HepG2 (cell line): ENCODE results near the gene DRG1. TPM values are rescaled to one million over a fixed set of nuclear protein-coding genes. Genes with fewer than 3 reads are reported as not detected.

ENCODE experiments used
- CAMTA2 ChIP-seq: sonication (generic); formaldehyde crosslinking; IDR thresholded peaks from 2 replicates; pipeline ENCODE4 v1.4.0; 2020; ENCODE audit warnings: mild to moderate bottlenecking, missing genetic modification reagents, borderline replicate concordance
- CHD2 ChIP-seq: IDR thresholded peaks from 2 replicates; pipeline ENCODE4 v1.6.1; 2011; ENCODE audit warnings: low read depth, low read length, improper control_type of control experiment
- FOSL1 ChIP-seq: sonication (generic); formaldehyde crosslinking; IDR thresholded peaks from 2 replicates; pipeline ENCODE4 v1.9.0; 2021; ENCODE audit warnings: missing genetic modification reagents, borderline replicate concordance
- HNF4G ChIP-seq, 2 experiments: sonication (generic) in 1 of 2; formaldehyde crosslinking in 1 of 2; IDR thresholded peaks; 2 replicates each; pipeline versions ENCODE4 v1.4.0 to v1.6.1; 2011 to 2020; ENCODE audit warnings: borderline replicate concordance in 2 of 2, low read depth in 2 of 2, mild to moderate bottlenecking in 2 of 2, low read length in 1 of 2, missing genetic modification reagents in 1 of 2, moderate library complexity in 1 of 2
- HOXA5 ChIP-seq: sonication (generic); formaldehyde crosslinking; IDR thresholded peaks from 2 replicates; pipeline ENCODE4 v1.4.0; 2020; ENCODE audit warnings: missing genetic modification reagents
- MXI1 ChIP-seq: IDR thresholded peaks from 3 replicates; pipeline ENCODE4 v1.6.1; 2012; ENCODE audit warnings: low read depth, low read length, inconsistent platforms, borderline replicate concordance
- NFE2L2 ChIP-seq: fragments of 150-350 bp; IDR thresholded peaks from 2 replicates; pipeline ENCODE4 v1.6.1; 2014; ENCODE audit warnings: low read length
- RAD21 ChIP-seq: fragments of 450-650 bp; formaldehyde crosslinking; IDR thresholded peaks from 2 replicates; pipeline ENCODE4 v1.5.0; 2020; ENCODE audit warnings: mild to moderate bottlenecking
- SCMH1 ChIP-seq: sonication (generic); formaldehyde crosslinking; IDR thresholded peaks from 2 replicates; pipeline ENCODE4 v1.9.0; 2021; ENCODE audit warnings: missing genetic modification reagents, mild to moderate bottlenecking, borderline replicate concordance
- SMAD1 ChIP-seq: sonication (generic); formaldehyde crosslinking; IDR thresholded peaks from 2 replicates; pipeline ENCODE4 v1.4.0; 2020; ENCODE audit warnings: missing genetic modification reagents, low read depth, mild to moderate bottlenecking, borderline replicate concordance
- SRY ChIP-seq: sonication (generic); formaldehyde crosslinking; IDR thresholded peaks from 2 replicates; pipeline ENCODE4 v1.8.0; 2022; ENCODE audit warnings: mild to moderate bottlenecking, missing genetic modification reagents
- TCF7L2 ChIP-seq: IDR thresholded peaks from 2 replicates; pipeline ENCODE4 v1.6.1; 2011; ENCODE audit warnings: mild to moderate bottlenecking, low read depth, low read length, moderate library complexity
- ZNF224 ChIP-seq: sonication (generic); formaldehyde crosslinking; IDR thresholded peaks from 2 replicates; pipeline ENCODE4 v1.5.0; 2020; ENCODE audit warnings: mild to moderate bottlenecking, missing genetic modification reagents
- ZNF598 ChIP-seq: sonication (generic); formaldehyde crosslinking; IDR thresholded peaks from 2 replicates; pipeline ENCODE4 v1.5.1; 2020; ENCODE audit warnings: mild to moderate bottlenecking, missing genetic modification reagents, borderline replicate concordance
- polyA plus RNA-seq, 8 experiments: library from polyadenylated mRNA; depleted of rRNA in 3 of 8; stranded (reverse) in 7 of 8; unstranded in 1 of 8; fragments of >200 nt; fragmentation: Illumina TruSeq in 4 of 8; extraction: Trizol in 4 of 8; gene quantifications; 2 replicates each; pipeline versions ENCODE4 v1.2.1 to v1.2.3, GENCODE V29; 2011 to 2016; ENCODE audit warnings: low read depth in 4 of 8, missing spikeins in 1 of 8, mixed read lengths in 1 of 8; ENCODE audit not compliant: insufficient read depth in 1 of 8
- total RNA-seq, 5 experiments: library from RNA; depleted of rRNA; stranded (reverse); fragments of >200 nt; fragmentation: Illumina TruSeq; extraction: Trizol; gene quantifications; 2 replicates each; pipeline ENCODE4 v1.2.3, GENCODE V29; 2016; ENCODE audit warnings: low read depth in 1 of 5
- TF ChIP-seq, protein P1 (sequence below): sonication (generic); formaldehyde crosslinking; IDR thresholded peaks from 2 replicates; pipeline ENCODE4 v1.4.0; 2020; ENCODE audit warnings: missing genetic modification reagents
- TF ChIP-seq, protein P2 (sequence below): sonication (generic); formaldehyde crosslinking; IDR thresholded peaks from 2 replicates; pipeline ENCODE4 v1.4.0; 2020; ENCODE audit warnings: missing genetic modification reagents, borderline replicate concordance
- TF ChIP-seq, protein P3 (sequence below): sonication (generic); formaldehyde crosslinking; IDR thresholded peaks from 2 replicates; pipeline ENCODE4 v1.9.0; 2021; ENCODE audit warnings: missing genetic modification reagents, borderline replicate concordance
- TF ChIP-seq, protein P4 (sequence below): sonication (generic); formaldehyde crosslinking; IDR thresholded peaks from 2 replicates; pipeline ENCODE4 v1.5.0; 2020; ENCODE audit warnings: mild to moderate bottlenecking, missing genetic modification reagents, borderline replicate concordance

DRG1 gene
- total and polyA plus RNA-seq, 2 of the 13 experiments (the other 11 are each of a cell fraction or from before 2014, with no cell fraction given), result 59.0 to 94.8 TPM

DNA sequence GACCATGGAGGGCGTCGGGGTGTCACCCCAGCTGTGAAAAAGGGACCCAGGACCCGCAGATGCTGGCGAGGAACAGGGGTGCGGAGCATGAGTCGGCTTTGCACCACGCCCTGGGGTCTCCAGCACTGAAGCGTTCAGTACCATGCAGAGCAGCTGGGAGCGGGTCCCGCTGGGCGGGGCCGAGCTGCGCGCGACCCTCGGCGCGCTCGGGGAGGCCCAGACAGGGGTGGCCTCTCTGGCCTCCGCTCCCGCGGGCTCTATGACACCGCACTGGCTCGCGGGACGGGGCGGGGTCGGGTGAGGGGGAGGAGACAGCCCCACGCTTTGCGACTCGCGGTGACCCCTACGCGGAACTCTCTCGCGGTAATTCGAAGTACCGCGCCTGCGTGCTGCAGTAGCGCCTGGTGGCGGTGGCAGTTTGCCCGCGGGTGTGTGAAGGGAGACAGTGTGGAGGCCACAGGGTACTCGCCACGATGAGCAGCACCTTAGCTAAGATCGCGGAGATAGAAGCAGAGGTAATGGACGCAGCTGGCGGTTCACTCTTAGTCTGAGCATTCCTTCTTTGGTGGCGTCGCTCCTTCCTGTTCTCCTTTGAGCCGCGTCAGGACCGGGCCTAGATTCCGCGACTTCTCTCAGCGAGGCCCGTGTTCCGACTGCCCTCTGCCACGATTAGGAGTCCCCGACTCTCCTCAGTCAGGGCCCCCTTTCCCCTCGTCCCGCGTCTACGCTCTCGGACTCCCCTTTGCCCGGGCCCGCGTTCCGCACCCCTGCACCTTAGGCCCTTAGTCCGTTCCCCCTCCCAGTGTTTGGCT is at the start of gene DRG1 (continued):
- TF ChIP-seq FOSL1 (CRISPR knock-in tag), result no peak
- no peak for TF ChIP-seq NFE2L2
- peak; percentile 57 for TF ChIP-seq RAD21 (CRISPR knock-in tag)
- TF ChIP-seq, protein P1, sequence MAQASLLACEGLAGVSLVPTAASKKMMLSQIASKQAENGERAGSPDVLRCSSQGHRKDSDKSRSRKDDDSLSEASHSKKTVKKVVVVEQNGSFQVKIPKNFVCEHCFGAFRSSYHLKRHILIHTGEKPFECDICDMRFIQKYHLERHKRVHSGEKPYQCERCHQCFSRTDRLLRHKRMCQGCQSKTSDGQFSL, result peak; percentile 65; the same call in 1 of the 2 replicates
- 0 out of 2 replicates have a peak, but pooled peaks have one; percentile 64 for TF ChIP-seq ZNF598 (CRISPR knock-in tag)
- TF ChIP-seq, protein P2, sequence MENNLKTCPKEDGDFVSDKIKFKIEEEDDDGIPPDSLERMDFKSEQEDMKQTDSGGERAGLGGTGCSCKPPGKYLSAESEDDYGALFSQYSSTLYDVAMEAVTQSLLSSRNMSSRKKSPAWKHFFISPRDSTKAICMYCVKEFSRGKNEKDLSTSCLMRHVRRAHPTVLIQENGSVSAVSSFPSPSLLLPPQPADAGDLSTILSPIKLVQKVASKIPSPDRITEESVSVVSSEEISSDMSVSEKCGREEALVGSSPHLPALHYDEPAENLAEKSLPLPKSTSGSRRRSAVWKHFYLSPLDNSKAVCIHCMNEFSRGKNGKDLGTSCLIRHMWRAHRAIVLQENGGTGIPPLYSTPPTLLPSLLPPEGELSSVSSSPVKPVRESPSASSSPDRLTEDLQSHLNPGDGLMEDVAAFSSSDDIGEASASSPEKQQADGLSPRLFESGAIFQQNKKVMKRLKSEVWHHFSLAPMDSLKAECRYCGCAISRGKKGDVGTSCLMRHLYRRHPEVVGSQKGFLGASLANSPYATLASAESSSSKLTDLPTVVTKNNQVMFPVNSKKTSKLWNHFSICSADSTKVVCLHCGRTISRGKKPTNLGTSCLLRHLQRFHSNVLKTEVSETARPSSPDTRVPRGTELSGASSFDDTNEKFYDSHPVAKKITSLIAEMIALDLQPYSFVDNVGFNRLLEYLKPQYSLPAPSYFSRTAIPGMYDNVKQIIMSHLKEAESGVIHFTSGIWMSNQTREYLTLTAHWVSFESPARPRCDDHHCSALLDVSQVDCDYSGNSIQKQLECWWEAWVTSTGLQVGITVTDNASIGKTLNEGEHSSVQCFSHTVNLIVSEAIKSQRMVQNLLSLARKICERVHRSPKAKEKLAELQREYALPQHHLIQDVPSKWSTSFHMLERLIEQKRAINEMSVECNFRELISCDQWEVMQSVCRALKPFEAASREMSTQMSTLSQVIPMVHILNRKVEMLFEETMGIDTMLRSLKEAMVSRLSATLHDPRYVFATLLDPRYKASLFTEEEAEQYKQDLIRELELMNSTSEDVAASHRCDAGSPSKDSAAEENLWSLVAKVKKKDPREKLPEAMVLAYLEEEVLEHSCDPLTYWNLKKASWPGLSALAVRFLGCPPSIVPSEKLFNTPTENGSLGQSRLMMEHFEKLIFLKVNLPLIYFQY (CRISPR knock-in tag), result no peak; the same call in 1 of the 2 replicates
- TF ChIP-seq MXI1, result peak; percentile 91; the same call in 1 of the 3 replicates
- no peak for TF ChIP-seq CAMTA2 (CRISPR knock-in tag)
- peak; percentile 93 for TF ChIP-seq CHD2
- TF ChIP-seq, protein P3, sequence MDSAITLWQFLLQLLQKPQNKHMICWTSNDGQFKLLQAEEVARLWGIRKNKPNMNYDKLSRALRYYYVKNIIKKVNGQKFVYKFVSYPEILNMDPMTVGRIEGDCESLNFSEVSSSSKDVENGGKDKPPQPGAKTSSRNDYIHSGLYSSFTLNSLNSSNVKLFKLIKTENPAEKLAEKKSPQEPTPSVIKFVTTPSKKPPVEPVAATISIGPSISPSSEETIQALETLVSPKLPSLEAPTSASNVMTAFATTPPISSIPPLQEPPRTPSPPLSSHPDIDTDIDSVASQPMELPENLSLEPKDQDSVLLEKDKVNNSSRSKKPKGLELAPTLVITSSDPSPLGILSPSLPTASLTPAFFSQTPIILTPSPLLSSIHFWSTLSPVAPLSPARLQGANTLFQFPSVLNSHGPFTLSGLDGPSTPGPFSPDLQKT, result no peak
- TF ChIP-seq SRY (CRISPR knock-in tag), result peak; percentile 78
- peak; percentile 92 for TF ChIP-seq HOXA5 (CRISPR knock-in tag)
- no peak for TF ChIP-seq TCF7L2
- TF ChIP-seq SMAD1 (CRISPR knock-in tag), result no peak
- peak; percentile 63; the same call in 1 of the 2 replicates for TF ChIP-seq ZNF224 (CRISPR knock-in tag)
- TF ChIP-seq SCMH1, result no peak
- TF ChIP-seq, protein P4, sequence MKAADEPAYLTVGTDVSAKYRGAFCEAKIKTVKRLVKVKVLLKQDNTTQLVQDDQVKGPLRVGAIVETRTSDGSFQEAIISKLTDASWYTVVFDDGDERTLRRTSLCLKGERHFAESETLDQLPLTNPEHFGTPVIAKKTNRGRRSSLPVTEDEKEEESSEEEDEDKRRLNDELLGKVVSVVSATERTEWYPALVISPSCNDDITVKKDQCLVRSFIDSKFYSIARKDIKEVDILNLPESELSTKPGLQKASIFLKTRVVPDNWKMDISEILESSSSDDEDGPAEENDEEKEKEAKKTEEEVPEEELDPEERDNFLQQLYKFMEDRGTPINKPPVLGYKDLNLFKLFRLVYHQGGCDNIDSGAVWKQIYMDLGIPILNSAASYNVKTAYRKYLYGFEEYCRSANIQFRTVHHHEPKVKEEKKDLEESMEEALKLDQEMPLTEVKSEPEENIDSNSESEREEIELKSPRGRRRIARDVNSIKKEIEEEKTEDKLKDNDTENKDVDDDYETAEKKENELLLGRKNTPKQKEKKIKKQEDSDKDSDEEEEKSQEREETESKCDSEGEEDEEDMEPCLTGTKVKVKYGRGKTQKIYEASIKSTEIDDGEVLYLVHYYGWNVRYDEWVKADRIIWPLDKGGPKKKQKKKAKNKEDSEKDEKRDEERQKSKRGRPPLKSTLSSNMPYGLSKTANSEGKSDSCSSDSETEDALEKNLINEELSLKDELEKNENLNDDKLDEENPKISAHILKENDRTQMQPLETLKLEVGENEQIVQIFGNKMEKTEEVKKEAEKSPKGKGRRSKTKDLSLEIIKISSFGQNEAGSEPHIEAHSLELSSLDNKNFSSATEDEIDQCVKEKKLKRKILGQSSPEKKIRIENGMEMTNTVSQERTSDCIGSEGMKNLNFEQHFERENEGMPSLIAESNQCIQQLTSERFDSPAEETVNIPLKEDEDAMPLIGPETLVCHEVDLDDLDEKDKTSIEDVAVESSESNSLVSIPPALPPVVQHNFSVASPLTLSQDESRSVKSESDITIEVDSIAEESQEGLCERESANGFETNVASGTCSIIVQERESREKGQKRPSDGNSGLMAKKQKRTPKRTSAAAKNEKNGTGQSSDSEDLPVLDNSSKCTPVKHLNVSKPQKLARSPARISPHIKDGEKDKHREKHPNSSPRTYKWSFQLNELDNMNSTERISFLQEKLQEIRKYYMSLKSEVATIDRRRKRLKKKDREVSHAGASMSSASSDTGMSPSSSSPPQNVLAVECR (CRISPR knock-in tag), result peak; percentile 92
- peak; percentile 37; the same call in 1 of the 2 replicates for TF ChIP-seq HNF4G (IDR thresholded peaks at IDR 0.05; ENCODE audit: borderline replicate concordance, low read depth, low read length)
- no peak for TF ChIP-seq HNF4G (CRISPR knock-in tag; IDR thresholded peaks at IDR 0.05; ENCODE audit: borderline replicate concordance, low read depth)
